GM06990 (cell line): ENCODE results near the gene METAP1.

Source experiments
- DNase-seq: peaks from one replicate; pipeline ENCODE4 v3.0.0-alpha.2; 2011; ENCODE audit not compliant: insufficient read length; ENCODE audit errors: extremely low read depth
- H3K27me3 ChIP-seq: replicated peaks from 2 replicates; pipeline ENCODE4 v1.6.0; 2011; ENCODE audit warnings: low read length; ENCODE audit not compliant: control insufficient read depth, insufficient read depth
- H3K36me3 ChIP-seq: 2 replicates; pipeline ENCODE4 v1.5.1; 2011; ENCODE audit warnings: low read length; ENCODE audit not compliant: control insufficient read depth, insufficient read depth
- H3K4me3 ChIP-seq: replicated peaks from 2 replicates; pipeline ENCODE4 v1.5.1; 2011; ENCODE audit warnings: low read depth, mild to moderate bottlenecking, control low read depth, low read length
- CTCF ChIP-seq: IDR thresholded peaks from 2 replicates; pipeline ENCODE4 v1.5.1; 2011; ENCODE audit warnings: low read length, control low read depth, mild to moderate bottlenecking, inconsistent platforms; ENCODE audit not compliant: insufficient read depth, poor library complexity, severe bottlenecking

METAP1 gene

GRCh38 chr4:99043346-99043745, 47.8 kb downstream of the METAP1 start:
- peaks cover 3% of the 10 kb centered on the region; the same call in 1 of the 2 replicates for H3K36me3 ChIP-seq
- no peak for TF ChIP-seq CTCF
- no peaks in the 10 kb centered on the region for H3K27me3 ChIP-seq
- no peak overlapping the region for H3K4me3 ChIP-seq
- DNase-seq: no peak

GRCh38 chr4:99047710-99048109, 52.2 kb downstream of the METAP1 start:
- no peaks in the 10 kb centered on the region for H3K27me3 ChIP-seq
- no peak for TF ChIP-seq CTCF
- no peak overlapping the region for H3K4me3 ChIP-seq
- DNase-seq: no peak
- H3K36me3 ChIP-seq: peaks cover 5% of the 10 kb centered on the region; the same call in 1 of the 2 replicates

- no peak for DNase-seq
- Histone ChIP-seq H3K36me3 (peaks cover 2% of the 10 kb centered on the region; the same call in 1 of the 2 replicates), H3K27me3 (no peaks in the 10 kb centered on the region), H3K4me3 (no peak overlapping the region)
- no peak for TF ChIP-seq CTCF
Measured at GRCh38 chr4:99052902-99053301, 57.4 kb downstream of the METAP1 start.

GRCh38 chr4:99054428-99054994, 59.0 kb downstream of the METAP1 start:
- H3K4me3 ChIP-seq: no peak overlapping the region
- H3K36me3 ChIP-seq: peaks cover 5% of the 10 kb centered on the region; the same call in 1 of the 2 replicates
- DNase-seq: no peak
- no peak for TF ChIP-seq CTCF
- H3K27me3 ChIP-seq: no peaks in the 10 kb centered on the region

- H3K36me3 ChIP-seq: peaks cover 3% of the 10 kb centered on the region
- DNase-seq: no peak
Measured at GRCh38 chr4:99058228-99058627, 62.7 kb downstream of the METAP1 start.

More at GRCh38 chr4:99058228-99058627, 62.7 kb downstream of the METAP1 start:
- TF ChIP-seq CTCF: no peak
- Histone ChIP-seq H3K27me3 (no peaks in the 10 kb centered on the region), H3K4me3 (no peak overlapping the region)
